GM13977 (cell line): Measurements from ENCODE around the gene SPTA1.

Experiments
- DNase-seq: peaks from one replicate; pipeline ENCODE4 v3.0.0; 2012; ENCODE audit warnings: low spot score
- in situ Hi-C: fragments of 300-500 bp; cut with MboI; formaldehyde crosslinking; loops from one replicate; pipeline ENCODE4 v1.12.0; 2022; ENCODE audit warnings: low sequenced_read_pairs, low pct_unique_long_range_greater_than_20kb, mixed read lengths, inconsistent platforms; ENCODE audit not compliant: unreplicated experiment
- TF ChIP-seq, protein P1 (sequence below): IDR thresholded peaks from 2 replicates; pipeline ENCODE4 v1.5.1; 2012; ENCODE audit warnings: mild to moderate bottlenecking, control low read depth; ENCODE audit not compliant: insufficient read depth; ENCODE audit errors: extremely low read depth, missing control alignments

Gene SPTA1

DNA sequence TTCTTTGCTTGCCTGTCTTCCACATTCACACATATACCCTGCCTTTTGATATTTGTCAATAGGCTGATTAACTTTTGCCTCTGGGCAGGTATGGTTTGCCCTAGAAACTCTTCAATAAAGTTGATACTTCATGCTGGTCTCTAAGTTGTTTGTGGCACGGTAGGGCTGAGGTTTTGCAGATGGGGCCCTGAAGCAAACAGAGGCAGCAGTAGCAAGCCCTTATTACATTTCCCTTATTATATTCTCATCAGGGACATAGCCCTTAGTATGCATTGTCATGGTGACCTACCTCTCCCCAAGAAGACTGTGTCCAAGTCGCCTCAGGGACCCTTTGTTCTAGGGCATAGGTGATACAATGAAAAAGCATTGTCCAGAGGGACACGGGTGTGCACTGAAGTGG is 116.0 kb downstream of the SPTA1 start, which contains the start of gene OR6P1:
Gene OR6P1, minus strand, starts transcription at position 101 of the 400 bp plus-strand sequence. CDS start 6,976 bp downstream, outside the sequence.
- DNase-seq = no peak
- TF ChIP-seq, protein P1, sequence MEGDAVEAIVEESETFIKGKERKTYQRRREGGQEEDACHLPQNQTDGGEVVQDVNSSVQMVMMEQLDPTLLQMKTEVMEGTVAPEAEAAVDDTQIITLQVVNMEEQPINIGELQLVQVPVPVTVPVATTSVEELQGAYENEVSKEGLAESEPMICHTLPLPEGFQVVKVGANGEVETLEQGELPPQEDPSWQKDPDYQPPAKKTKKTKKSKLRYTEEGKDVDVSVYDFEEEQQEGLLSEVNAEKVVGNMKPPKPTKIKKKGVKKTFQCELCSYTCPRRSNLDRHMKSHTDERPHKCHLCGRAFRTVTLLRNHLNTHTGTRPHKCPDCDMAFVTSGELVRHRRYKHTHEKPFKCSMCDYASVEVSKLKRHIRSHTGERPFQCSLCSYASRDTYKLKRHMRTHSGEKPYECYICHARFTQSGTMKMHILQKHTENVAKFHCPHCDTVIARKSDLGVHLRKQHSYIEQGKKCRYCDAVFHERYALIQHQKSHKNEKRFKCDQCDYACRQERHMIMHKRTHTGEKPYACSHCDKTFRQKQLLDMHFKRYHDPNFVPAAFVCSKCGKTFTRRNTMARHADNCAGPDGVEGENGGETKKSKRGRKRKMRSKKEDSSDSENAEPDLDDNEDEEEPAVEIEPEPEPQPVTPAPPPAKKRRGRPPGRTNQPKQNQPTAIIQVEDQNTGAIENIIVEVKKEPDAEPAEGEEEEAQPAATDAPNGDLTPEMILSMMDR = no peak
- in situ Hi-C loops = no loop called here

DNA sequence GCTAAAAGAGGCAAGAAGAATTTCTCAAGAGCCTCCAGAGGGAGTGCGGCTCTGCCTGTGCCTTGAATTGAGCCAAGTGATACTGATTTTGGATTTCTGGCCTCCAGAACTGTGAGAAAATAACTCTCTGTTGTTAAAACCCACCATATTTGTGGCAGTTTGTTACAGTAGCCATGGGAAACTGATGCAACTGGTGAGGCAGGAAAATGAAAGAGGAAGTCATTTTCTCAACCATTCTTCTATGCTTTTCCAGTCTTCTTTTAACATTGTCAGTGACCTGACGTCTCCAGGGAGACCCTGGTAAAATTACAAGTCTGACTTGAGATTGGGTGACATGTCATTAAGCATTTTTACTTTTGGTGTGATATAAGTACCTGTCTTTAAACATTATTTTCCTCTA is 121.9 kb downstream of the SPTA1 start:
- in situ Hi-C loops = no loop called here
- TF ChIP-seq, protein P1 = no peak
- no peak for DNase-seq

DNA sequence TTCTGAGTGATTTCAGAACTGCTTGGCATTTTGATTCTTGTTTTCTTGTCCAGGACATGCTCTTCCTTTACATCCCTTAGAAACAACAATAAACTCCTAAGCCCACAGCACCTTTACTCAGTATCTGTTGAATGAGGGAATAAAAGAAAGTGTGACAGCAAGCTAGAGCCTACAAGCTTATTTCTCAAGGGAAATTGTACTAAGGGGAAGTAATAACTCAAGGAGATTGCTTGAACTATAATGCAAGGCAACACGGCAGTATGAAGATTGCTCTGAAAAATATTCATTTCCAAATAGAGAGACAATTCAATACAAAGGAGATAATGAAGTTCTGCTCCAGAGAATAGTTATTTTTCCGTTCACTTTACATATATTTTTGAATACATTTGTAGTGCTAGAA is 122.7 kb downstream of the SPTA1 start:
- in situ Hi-C loops = no loop called here
- DNase-seq = no peak
- TF ChIP-seq, protein P1 = no peak
